GM23248 (cell line): Measurements from ENCODE around the gene TSC22D1. TPM values are rescaled to one million over a fixed set of nuclear protein-coding genes. Genes with fewer than 3 reads are reported as not detected.

Source experiments
- DNase-seq: peaks from one replicate; pipeline ENCODE4 v3.0.0-alpha.2; 2015
- H2AFZ ChIP-seq: fragments of 200-600 bp; sonication (generic); 2 replicates; pipeline ENCODE4 v1.6.1; 2016; ENCODE audit warnings: antibody characterized with exemption
- H3F3A ChIP-seq: fragments of 200-600 bp; sonication (generic); 2 replicates; pipeline ENCODE4 v1.6.1; 2016; ENCODE audit warnings: mild to moderate bottlenecking, antibody characterized with exemption, mixed run types; ENCODE audit not compliant: insufficient read depth
- H3K27ac ChIP-seq: fragments of 200-600 bp; sonication (generic); 2 replicates; pipeline ENCODE4 v1.5.1; 2016; ENCODE audit warnings: mild to moderate bottlenecking
- H3K27me3 ChIP-seq: fragments of 200-600 bp; sonication (generic); replicated peaks from 2 replicates; pipeline ENCODE4 v1.6.1; 2016; ENCODE audit warnings: mild to moderate bottlenecking; ENCODE audit not compliant: insufficient read depth
- H3K36me3 ChIP-seq: fragments of 200-600 bp; sonication (generic); 2 replicates; pipeline ENCODE4 v1.6.1; 2016; ENCODE audit warnings: low read depth, mild to moderate bottlenecking
- H3K4me1 ChIP-seq: fragments of 200-600 bp; sonication (generic); 2 replicates; pipeline ENCODE4 v1.6.1; 2016; ENCODE audit warnings: mild to moderate bottlenecking; ENCODE audit not compliant: insufficient read depth
- H3K4me2 ChIP-seq: fragments of 200-600 bp; sonication (generic); one replicate; pipeline ENCODE4 v1.6.1; 2016; ENCODE audit warnings: mild to moderate bottlenecking; ENCODE audit not compliant: unreplicated experiment
- H3K4me3 ChIP-seq: fragments of 200-600 bp; sonication (generic); 2 replicates; pipeline ENCODE4 v1.5.1; 2016; ENCODE audit warnings: mild to moderate bottlenecking
- H3K79me2 ChIP-seq: fragments of 200-600 bp; sonication (generic); 2 replicates; pipeline ENCODE4 v1.6.1; 2016; ENCODE audit warnings: mild to moderate bottlenecking; ENCODE audit not compliant: insufficient read depth
- H3K9ac ChIP-seq: fragments of 200-600 bp; sonication (generic); 2 replicates; pipeline ENCODE4 v1.6.1; 2016; ENCODE audit warnings: mild to moderate bottlenecking
- H3K9me2 ChIP-seq: fragments of 200-600 bp; sonication (generic); 2 replicates; pipeline ENCODE4 v1.6.1; 2016; ENCODE audit warnings: mixed run types, mild to moderate bottlenecking, moderate library complexity; ENCODE audit not compliant: insufficient read depth
- H3K9me3 ChIP-seq: fragments of 200-600 bp; sonication (generic); one replicate; pipeline ENCODE4 v1.6.1; 2017; ENCODE audit warnings: low read depth
- H4K20me1 ChIP-seq: fragments of 200-600 bp; sonication (generic); 2 replicates; pipeline ENCODE4 v1.6.0; 2016; ENCODE audit not compliant: insufficient read depth
- EZH2 ChIP-seq: fragments of 200-600 bp; sonication (generic); IDR thresholded peaks from 2 replicates; pipeline ENCODE4 v1.6.1; 2018; ENCODE audit warnings: antibody characterized with exemption, mild to moderate bottlenecking; ENCODE audit not compliant: insufficient read depth, poor library complexity, severe bottlenecking
- EZH2phosphoT487 ChIP-seq: fragments of 200-600 bp; sonication (generic); IDR thresholded peaks from 2 replicates; pipeline ENCODE4 v1.6.1; 2018; ENCODE audit warnings: antibody characterized with exemption, moderate library complexity, mild to moderate bottlenecking, low read depth; ENCODE audit not compliant: insufficient read depth
- WGBS, 2 experiments: methylation state at CpG; one replicate each; pipeline ENCODE4 v1.1.6; 2015 to 2017; ENCODE audit warnings: low lambda C conversion rate in 2 of 2, low coverage in 1 of 2; ENCODE audit errors: missing lambda C conversion rate in 2 of 2; 5-methylcytosine and 5-hydroxymethylcytosine counted together
- in situ Hi-C: fragments of 300-500 bp; cut with MboI; formaldehyde crosslinking; loops from 2 replicates; pipeline ENCODE4 v1.15.0; 2020
- polyA plus RNA-seq: library from polyadenylated mRNA; unstranded; fragments of >200 nt; fragmentation: Nextera tagmentation; extraction: Ambion mirVana; gene quantifications from 2 replicates; pipeline ENCODE4 v1.2.1, GENCODE V29; 2016
- total RNA-seq: library from RNA; depleted of rRNA; stranded (reverse); fragments of >200 nt; shearing (Covaris generic); gene quantifications from 2 replicates; pipeline ENCODE4 v1.2.3, GENCODE V29; 2014

The TSC22D1 gene
- total and polyA plus RNA-seq, 2 experiments from 2014 or later: 31.3 to 60.6 TPM

DNA sequence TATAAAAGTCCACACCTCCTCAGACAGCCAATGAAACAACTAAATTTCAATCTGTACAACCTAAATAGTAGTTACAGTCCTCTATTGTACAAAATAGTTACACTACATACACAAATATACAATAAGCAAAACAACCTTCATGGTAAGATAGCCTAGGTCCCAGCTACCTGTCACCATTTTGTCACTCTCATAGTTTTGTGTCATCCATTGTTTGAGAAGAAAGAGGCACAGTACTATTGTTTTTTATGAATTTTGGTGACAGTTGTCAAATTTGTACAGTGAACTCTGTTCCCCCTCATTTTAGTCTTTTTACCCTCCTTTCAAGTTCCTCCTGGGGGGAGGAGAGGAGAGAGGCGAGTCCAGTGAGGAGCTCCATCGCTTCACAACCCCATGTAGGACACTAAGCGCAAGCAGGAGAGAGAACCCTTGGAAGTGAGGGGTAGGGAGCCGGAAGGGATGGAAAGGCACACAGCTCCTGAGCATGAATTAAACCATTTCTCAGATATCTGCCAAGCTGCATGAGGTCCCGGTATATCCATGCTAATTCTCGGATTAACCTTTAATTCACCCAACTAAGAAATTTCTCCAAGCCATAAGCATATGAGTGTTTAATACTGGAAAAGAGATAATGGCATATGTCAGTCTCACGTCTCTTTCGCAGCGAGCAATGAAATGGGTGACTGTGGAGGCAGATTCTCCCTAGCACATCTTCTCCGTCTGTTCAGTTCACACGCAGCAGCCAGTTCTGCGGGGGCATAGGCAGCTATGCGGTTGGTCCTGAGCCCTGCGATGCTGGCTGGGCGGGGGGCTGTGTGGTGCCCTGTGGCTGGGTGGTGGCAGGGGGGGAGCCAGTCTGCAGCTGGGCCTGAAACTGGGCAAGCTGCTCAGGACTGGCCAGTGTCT, 142.0 kb downstream of the TSC22D1 start:
- peak overlapping the region; percentile 82; the same call in 1 of the 2 replicates for H3K4me3 ChIP-seq
- H3K4me2 ChIP-seq: no peak overlapping the region
- no peaks in the 10 kb centered on the region for H3K9me3 ChIP-seq
- H3K27me3 ChIP-seq: no peaks in the 10 kb centered on the region
- H3K9ac ChIP-seq: peak overlapping the region; percentile 92; the same call in 1 of the 2 replicates
- TF ChIP-seq EZH2: no peak
- TF ChIP-seq EZH2phosphoT487: no peak
- peak overlapping the region; percentile 87 for H3K27ac ChIP-seq
- peaks cover 19% of the 10 kb centered on the region for H3K4me1 ChIP-seq
- 81 to 83% methylated on average over 15 of the region's 15 CpGs for WGBS, 2 experiments
- peaks cover 54% of the 10 kb centered on the region for H3F3A ChIP-seq
- in situ Hi-C loops: loop anchor here (10.0 to 25.0 kb wide), 3 partner anchors 247 to 529 kb away; no protein-coding TSS in a partner anchor
- peaks cover 11% of the 10 kb centered on the region for H3K36me3 ChIP-seq
- H4K20me1 ChIP-seq: no peaks in the 10 kb centered on the region
- H2AFZ ChIP-seq: no peak overlapping the region
- H3K9me2 ChIP-seq: no peaks in the 10 kb centered on the region
- no peak for DNase-seq
- H3K79me2 ChIP-seq: peaks cover 14% of the 10 kb centered on the region

DNA sequence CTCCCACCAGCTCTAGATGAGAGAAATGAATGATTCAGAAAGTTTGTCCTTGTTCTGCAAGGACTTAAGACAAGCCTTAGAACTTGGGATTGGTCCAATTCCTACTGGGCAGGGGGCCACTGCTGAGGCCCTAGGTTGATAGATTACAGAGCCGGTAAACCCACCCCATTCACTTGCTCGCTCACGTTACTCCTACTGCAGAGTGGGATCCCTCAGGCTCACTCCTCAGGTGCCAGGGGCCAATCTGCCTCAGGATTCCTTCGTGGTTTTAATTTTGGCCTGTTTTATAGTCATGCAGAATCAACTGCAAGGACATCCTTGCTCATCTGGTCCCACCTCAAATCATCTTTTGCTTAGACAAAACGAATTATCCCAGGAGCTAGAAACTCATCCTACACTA, 143.5 kb downstream of the TSC22D1 start:
- H4K20me1 ChIP-seq: no peaks in the 10 kb centered on the region
- no peak overlapping the region for H3K9ac ChIP-seq
- H3K4me3 ChIP-seq: no peak overlapping the region
- H3K9me2 ChIP-seq: no peaks in the 10 kb centered on the region
- no peaks in the 10 kb centered on the region for H3K9me3 ChIP-seq
- 76 to 81% methylated on average over 5 of the region's 5 CpGs for WGBS, 2 experiments
- no peak overlapping the region for H3K27ac ChIP-seq
- peaks cover 16% of the 10 kb centered on the region for H3K4me1 ChIP-seq
- H3K36me3 ChIP-seq: peaks cover 11% of the 10 kb centered on the region
- peaks cover 56% of the 10 kb centered on the region for H3F3A ChIP-seq
- TF ChIP-seq EZH2phosphoT487 (no peak), EZH2 (no peak)
- H2AFZ ChIP-seq: no peak overlapping the region
- no peak overlapping the region for H3K4me2 ChIP-seq
- no peaks in the 10 kb centered on the region for H3K27me3 ChIP-seq
- peaks cover 10% of the 10 kb centered on the region for H3K79me2 ChIP-seq
- in situ Hi-C loops: loop anchor here (10.0 to 25.0 kb wide), 3 partner anchors 245 to 528 kb away; no protein-coding TSS in a partner anchor
- no peak for DNase-seq

DNA sequence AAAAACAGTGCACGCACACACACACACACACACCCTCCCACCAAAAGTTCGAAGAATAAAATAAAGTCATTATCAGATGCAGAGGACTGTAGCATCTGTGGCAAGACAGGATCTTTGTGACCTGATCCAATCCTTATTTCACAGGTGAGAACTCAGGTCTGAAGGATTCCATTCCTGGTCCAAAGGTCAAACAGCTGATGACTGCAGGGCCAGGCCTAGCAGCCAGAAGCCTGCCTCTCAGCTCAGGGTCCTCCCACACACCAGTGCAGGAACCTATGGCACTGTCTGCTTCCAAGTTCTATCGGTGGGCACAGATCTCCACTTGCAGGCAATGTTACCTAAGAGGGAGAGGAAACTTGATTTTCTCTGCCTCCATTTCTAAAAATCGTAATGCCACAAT, 145.0 kb downstream of the TSC22D1 start:
- Histone ChIP-seq H3K27me3 (no peaks in the 10 kb centered on the region), H3K9me3 (no peaks in the 10 kb centered on the region), H4K20me1 (no peaks in the 10 kb centered on the region), H3K9me2 (no peaks in the 10 kb centered on the region), H3K4me1 (peaks cover 10% of the 10 kb centered on the region), H3K79me2 (peaks cover 6% of the 10 kb centered on the region), H3F3A (peaks cover 47% of the 10 kb centered on the region), H3K9ac (no peak overlapping the region), H3K36me3 (peaks cover 15% of the 10 kb centered on the region), H3K4me3 (no peak overlapping the region), H3K4me2 (no peak overlapping the region), H3K27ac (no peak overlapping the region), H2AFZ (no peak overlapping the region)
- WGBS, 2 experiments: 78 to 79% methylated on average over 4 of the region's 4 CpGs
- TF ChIP-seq EZH2phosphoT487 (no peak), EZH2 (no peak)
- DNase-seq: no peak
- in situ Hi-C loops: loop anchor here (10.0 to 25.0 kb wide), 3 partner anchors 244 to 526 kb away; no protein-coding TSS in a partner anchor

DNA sequence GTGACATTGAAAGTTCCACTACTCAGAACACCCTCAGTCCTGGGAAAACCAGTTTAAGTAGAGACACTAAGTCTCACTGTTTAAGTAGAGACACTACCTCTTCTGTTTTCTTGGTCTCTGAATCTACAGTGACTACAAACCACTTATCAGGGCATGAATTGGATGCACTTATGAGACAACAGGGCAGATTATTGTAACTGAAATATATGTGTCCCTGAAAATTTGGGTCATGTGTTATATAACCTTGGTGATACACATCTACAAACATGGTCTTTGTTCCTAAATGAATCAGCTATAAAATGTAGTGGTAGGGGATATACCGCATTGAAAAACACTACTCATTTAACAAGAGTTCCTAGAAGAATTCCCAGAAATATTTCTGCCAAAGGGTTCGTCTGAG, 146.8 kb downstream of the TSC22D1 start:
- in situ Hi-C loops: loop anchor here (25.0 kb wide), 1 partner anchor 242 kb away; no protein-coding TSS in a partner anchor
- no peak overlapping the region for H3K4me2 ChIP-seq
- H3K79me2 ChIP-seq: no peaks in the 10 kb centered on the region
- no peak overlapping the region for H3K9ac ChIP-seq
- no peaks in the 10 kb centered on the region for H3K9me2 ChIP-seq
- peaks cover 5% of the 10 kb centered on the region; the same call in 1 of the 2 replicates for H3K4me1 ChIP-seq
- no peak for DNase-seq
- no peaks in the 10 kb centered on the region for H4K20me1 ChIP-seq
- no peak overlapping the region for H2AFZ ChIP-seq
- TF ChIP-seq EZH2 (no peak), EZH2phosphoT487 (no peak)
- WGBS, 2 experiments: 84 to 85% methylated on average over 2 of the region's 2 CpGs
- no peak overlapping the region for H3K27ac ChIP-seq
- no peak overlapping the region for H3K4me3 ChIP-seq
- peaks cover 15% of the 10 kb centered on the region for H3K36me3 ChIP-seq
- peaks cover 38% of the 10 kb centered on the region for H3F3A ChIP-seq
- no peaks in the 10 kb centered on the region for H3K27me3 ChIP-seq
- H3K9me3 ChIP-seq: no peaks in the 10 kb centered on the region
